ENCODE measurements around the gene PTPRB. TPM values are rescaled to one million over a fixed set of nuclear protein-coding genes. Genes with fewer than 3 reads are reported as not detected.

The PTPRB gene
- total RNA-seq, 1 donor from 2014 or later: 91.4 TPM

DNA sequence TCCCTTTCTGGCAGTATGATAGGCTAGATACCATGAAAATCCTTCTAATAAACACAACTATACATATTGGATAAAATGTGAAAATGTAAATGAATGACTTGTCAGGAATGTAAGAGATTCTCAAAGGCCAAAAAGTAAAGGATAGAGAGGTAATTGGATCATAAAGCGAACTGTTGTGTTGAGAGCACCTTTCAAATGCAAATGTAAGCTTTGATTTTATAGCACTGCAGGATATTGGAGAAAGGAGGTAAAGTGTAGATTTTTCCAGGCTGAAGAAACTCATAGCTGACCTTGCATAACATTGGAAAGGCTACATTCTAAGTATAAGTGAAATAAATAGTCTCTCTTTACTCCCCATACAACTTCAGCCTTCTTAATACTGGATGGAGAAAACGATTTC, 54.0 kb downstream of the PTPRB start:
- Histone ChIP-seq H3K4me1 (no peaks in the 10 kb centered on the region), H3K36me3 (no peaks in the 10 kb centered on the region), H3K27me3 (ENCODE audit: low read depth) (no peaks in the 10 kb centered on the region), H3K27ac (no peak overlapping the region), H3K4me3 (no peak overlapping the region), H3K9me3 (no peaks in the 10 kb centered on the region)
- DNase-seq (no peak), ATAC-seq (no peak)
- TF ChIP-seq, protein P1, sequence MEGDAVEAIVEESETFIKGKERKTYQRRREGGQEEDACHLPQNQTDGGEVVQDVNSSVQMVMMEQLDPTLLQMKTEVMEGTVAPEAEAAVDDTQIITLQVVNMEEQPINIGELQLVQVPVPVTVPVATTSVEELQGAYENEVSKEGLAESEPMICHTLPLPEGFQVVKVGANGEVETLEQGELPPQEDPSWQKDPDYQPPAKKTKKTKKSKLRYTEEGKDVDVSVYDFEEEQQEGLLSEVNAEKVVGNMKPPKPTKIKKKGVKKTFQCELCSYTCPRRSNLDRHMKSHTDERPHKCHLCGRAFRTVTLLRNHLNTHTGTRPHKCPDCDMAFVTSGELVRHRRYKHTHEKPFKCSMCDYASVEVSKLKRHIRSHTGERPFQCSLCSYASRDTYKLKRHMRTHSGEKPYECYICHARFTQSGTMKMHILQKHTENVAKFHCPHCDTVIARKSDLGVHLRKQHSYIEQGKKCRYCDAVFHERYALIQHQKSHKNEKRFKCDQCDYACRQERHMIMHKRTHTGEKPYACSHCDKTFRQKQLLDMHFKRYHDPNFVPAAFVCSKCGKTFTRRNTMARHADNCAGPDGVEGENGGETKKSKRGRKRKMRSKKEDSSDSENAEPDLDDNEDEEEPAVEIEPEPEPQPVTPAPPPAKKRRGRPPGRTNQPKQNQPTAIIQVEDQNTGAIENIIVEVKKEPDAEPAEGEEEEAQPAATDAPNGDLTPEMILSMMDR (IDR thresholded peaks at IDR 0.05): no peak
- intact Hi-C loops (cut with DNase I): no loop called here

DNA sequence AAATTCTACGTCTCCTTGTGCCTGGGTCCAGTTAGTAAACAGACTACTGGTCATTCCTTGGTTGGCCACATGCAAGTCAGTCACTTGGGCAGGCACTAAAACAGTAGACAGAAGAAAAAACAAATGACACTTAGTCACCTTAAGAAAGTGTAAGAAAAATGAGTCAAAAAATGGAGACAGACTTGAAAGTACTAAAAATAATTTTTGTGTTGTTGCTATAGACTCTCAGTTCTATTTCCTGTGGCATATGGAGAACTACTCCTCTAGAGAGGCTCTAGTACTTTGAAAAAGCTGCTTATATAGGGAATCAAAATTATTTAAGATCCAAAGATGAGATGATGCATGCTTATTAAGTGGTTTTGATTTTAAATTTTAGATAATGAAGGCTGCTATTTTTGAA, 56.0 kb downstream of the PTPRB start:
- intact Hi-C loops (cut with DNase I): no loop called here
- no peaks in the 10 kb centered on the region for H3K27me3 ChIP-seq (ENCODE audit: low read depth)
- no peak overlapping the region for H3K27ac ChIP-seq
- no peaks in the 10 kb centered on the region for H3K36me3 ChIP-seq
- TF ChIP-seq, protein P1 (IDR thresholded peaks at IDR 0.05): no peak
- no peak for ATAC-seq
- no peaks in the 10 kb centered on the region for H3K4me1 ChIP-seq
- no peak overlapping the region for H3K4me3 ChIP-seq
- DNase-seq: no peak
- H3K9me3 ChIP-seq: no peaks in the 10 kb centered on the region

DNA sequence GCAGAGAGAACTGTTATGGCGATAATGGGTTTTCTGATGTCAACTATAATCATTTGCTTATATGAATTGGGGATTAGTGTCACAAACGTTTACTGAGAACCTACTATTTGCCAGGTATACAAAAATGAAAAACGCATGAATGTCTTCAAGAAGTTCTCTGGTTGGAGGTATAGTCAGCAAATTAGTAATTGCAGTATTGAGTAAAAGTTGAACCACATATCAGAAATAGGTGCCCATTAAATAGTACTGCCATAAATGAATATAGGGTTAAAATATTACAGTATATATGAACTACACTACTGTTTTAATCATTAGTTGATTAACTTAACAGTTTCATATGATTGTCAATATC, 60.0 kb downstream of the PTPRB start:
- Histone ChIP-seq H3K9me3 (no peaks in the 10 kb centered on the region), H3K4me3 (no peak overlapping the region), H3K27me3 (ENCODE audit: low read depth) (no peaks in the 10 kb centered on the region), H3K27ac (no peak overlapping the region), H3K36me3 (no peaks in the 10 kb centered on the region), H3K4me1 (peaks cover 4% of the 10 kb centered on the region)
- TF ChIP-seq, protein P1 (IDR thresholded peaks at IDR 0.05): no peak
- ATAC-seq (no peak), DNase-seq (no peak)
- intact Hi-C loops (cut with DNase I): loop anchor here (10.0 kb wide), 1 partner anchor 692 kb away; no protein-coding TSS in a partner anchor

GRCh38 chr12:70576341-70577282, 60.6 kb downstream of the PTPRB start:
- no peak for DNase-seq

DNA sequence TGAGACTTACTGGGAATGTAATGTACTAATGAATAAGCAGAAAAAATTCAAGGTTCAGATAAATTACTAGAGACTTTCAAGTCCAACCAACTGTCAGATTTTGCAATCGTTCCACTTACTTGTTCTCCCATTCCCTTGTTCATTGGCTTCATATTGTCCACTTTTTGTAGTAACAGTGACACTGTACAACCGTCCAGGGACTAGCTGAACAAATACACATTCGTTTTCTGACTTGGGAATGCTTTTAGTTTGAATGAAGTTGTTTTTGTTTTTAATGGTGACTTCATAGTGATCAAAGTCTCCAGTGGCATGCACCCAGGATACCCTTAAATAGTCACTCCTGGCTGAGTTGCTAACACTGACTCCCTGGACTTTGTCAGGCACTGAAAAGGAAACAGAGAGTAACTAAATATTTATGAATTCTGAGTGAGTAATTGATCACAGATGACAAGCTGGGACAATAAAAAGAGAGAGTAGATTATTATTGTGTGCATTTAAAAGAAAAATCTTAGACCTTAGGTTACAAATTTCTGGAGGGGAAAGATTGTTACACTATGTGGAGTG, 65.4 kb downstream of the PTPRB start:
- TF ChIP-seq, protein P1 (IDR thresholded peaks at IDR 0.05): no peak
- intact Hi-C loops (cut with DNase I): loop anchor here (10.0 kb wide), 1 partner anchor 687 kb away; no protein-coding TSS in a partner anchor
- no peak for ATAC-seq
- peaks cover 4% of the 10 kb centered on the region for H3K4me1 ChIP-seq
- peaks cover 2% of the 10 kb centered on the region for H3K36me3 ChIP-seq
- H3K4me3 ChIP-seq: no peak overlapping the region
- no peaks in the 10 kb centered on the region for H3K9me3 ChIP-seq
- H3K27me3 ChIP-seq (ENCODE audit: low read depth): no peaks in the 10 kb centered on the region
- no peak overlapping the region for H3K27ac ChIP-seq
- no peak for DNase-seq

More at GRCh38 chr12:70576341-70577282, 60.6 kb downstream of the PTPRB start:
- Histone ChIP-seq H3K27me3 (ENCODE audit: low read depth) (no peaks in the 10 kb centered on the region), H3K4me3 (no peak overlapping the region), H3K9me3 (no peaks in the 10 kb centered on the region), H3K4me1 (peaks cover 4% of the 10 kb centered on the region), H3K27ac (no peak overlapping the region), H3K36me3 (no peaks in the 10 kb centered on the region)
- intact Hi-C loops (cut with DNase I): loop anchor here (10.0 kb wide), 1 partner anchor 692 kb away; no protein-coding TSS in a partner anchor
- peak; percentile 60 to 80 for ATAC-seq
- TF ChIP-seq, protein P1 (IDR thresholded peaks at IDR 0.05): peak; percentile 79
